Stimulated activated naive CD8-positive, alpha-beta T cell treated with anti-CD3 and anti-CD28 coated beads, Interleukin-15, amount 100 ng/mL, for 72 hours (primary cell): Measurements from ENCODE around the gene WDR90.

Source experiments
- ATAC-seq: fragments of 150-1000 bp; cut with Tn5 transposase; 2 replicates; pipeline ENCODE4 v1.10.0; 2021; ENCODE audit warnings: mild to moderate bottlenecking, moderate library complexity
- DNase-seq, 2 donors: peaks; one replicate each; pipeline ENCODE4 v3.0.0; 2021 to 2022
- H3K27ac Mint-ChIP-seq, 2 donors: one replicate each; pipeline ENCODE4 v1.8.0; 2022; ENCODE audit warnings: mild to moderate bottlenecking in 2 of 2, mixed read lengths in 2 of 2, moderate library complexity in 2 of 2
- H3K27me3 Mint-ChIP-seq: one replicate; pipeline ENCODE4 v1.8.0; 2022; ENCODE audit warnings: mixed read lengths
- H3K4me1 Mint-ChIP-seq: one replicate; pipeline ENCODE4 v1.8.0; 2022; ENCODE audit warnings: mild to moderate bottlenecking, mixed read lengths
- H3K4me3 Mint-ChIP-seq, 2 donors: one replicate each; pipeline ENCODE4 v1.8.0; 2022; ENCODE audit warnings: mild to moderate bottlenecking in 2 of 2, mixed read lengths in 2 of 2, moderate library complexity in 1 of 2
- H3K9me3 Mint-ChIP-seq, 2 donors: one replicate each; pipeline ENCODE4 v1.8.0; 2022; ENCODE audit warnings: mixed read lengths in 2 of 2

Gene WDR90

DNA sequence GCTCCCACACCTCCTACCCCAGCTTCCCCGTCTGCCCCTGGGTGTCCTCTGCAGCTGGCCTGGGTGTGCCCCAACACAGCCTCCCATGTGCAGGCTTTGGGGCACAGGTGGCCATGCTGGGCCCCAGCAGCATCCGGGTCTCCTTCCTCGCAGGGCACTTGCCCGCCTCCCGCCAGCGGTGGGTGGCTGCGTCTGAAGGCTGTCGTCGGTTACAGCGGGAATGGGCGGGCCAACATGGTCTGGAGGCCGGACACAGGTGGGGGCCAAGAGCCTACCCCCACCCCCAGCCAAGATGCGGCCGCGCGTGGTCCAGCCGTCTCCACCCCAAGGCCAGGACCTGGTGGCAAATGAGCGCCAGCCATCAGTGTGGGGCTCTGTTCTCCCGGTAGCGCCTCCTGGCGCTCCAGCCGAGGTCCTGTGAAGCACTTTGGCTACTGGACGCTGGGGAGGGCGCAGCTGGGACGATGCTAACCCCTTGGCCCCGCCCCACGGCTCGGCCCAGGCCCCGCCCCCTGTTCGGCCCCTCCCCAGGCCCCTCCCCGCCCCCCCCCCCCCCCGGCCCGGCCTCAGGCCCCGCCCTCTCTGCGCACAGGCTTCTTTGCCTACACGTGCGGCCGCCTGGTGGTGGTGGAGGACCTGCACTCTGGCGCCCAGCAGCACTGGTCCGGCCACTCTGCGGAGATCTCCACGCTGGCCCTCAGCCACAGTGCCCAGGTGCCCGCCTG, 11.5 kb downstream of the WDR90 start:
- ATAC-seq (peak; percentile 66), DNase-seq (peak; percentile 57 to 58)
- Mint-ChIP-seq H3K9me3 (no peaks in the 10 kb centered on the region), H3K4me3 (peak overlapping the region in 1 of 2 donors; percentile 51), H3K27ac (peak overlapping the region in 1 of 2 donors; percentile 48), H3K4me1 (peaks cover 15% of the 10 kb centered on the region), H3K27me3 (no peaks in the 10 kb centered on the region)

DNA sequence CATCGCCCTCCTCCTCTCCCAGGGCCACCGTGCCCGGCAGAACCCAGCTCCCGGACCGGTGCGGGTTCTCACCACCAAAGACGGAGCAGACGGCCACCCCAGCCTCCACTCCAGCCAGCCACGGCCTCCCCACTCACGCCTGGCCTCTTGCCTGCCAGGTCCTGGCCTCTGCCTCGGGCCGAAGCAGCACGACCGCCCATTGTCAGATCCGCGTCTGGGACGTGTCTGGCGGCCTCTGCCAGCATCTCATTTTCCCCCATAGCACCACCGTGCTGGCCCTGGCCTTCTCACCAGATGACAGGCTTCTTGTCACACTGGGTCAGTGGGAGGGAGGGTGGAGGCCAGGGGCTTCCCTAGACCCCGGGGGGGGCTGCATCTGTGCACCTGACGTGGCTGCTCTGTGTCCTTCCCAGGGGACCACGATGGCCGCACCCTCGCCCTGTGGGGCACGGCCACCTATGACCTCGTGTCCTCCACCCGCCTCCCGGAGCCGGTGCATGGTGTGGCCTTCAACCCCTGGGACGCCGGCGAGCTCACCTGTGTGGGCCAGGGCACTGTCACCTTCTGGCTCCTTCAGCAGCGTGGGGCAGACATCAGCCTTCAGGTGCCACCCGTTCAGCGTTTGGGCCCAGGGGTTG, 12.1 kb downstream of the WDR90 start:
- peaks cover 15% of the 10 kb centered on the region for H3K4me1 Mint-ChIP-seq
- H3K27ac Mint-ChIP-seq: peak overlapping the region in 1 of 2 donors; percentile 54

DNA sequence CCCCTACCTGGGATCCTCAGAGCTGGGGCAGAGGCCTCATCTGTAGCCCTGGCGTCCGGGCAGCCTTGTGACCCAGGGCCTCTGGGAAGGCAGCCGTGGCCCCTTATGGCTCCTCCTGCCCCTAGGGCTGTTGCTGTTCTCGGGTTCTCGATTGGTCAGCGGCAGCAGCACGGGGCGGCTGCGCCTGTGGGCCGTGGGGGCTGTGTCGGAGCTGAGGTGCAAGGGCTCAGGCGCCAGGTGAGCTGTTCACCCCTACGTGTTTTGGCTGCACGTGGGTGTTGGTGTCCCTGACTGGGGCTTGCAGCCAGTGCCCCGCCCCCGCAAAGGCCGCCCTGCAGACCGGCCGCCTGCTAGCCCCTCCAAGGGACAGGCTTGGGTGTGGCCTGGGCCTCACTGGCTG, 12.9 kb downstream of the WDR90 start:
- no peak for DNase-seq
- no peak overlapping the region for H3K4me3 Mint-ChIP-seq
- H3K27ac Mint-ChIP-seq: no peak overlapping the region
- no peaks in the 10 kb centered on the region for H3K9me3 Mint-ChIP-seq
- H3K4me1 Mint-ChIP-seq: peaks cover 15% of the 10 kb centered on the region
- no peaks in the 10 kb centered on the region for H3K27me3 Mint-ChIP-seq
- no peak for ATAC-seq

More for the DNA sequence above, 12.1 kb downstream of the WDR90 start:
- H3K4me3 Mint-ChIP-seq: peak overlapping the region in 1 of 2 donors; percentile 51
- ATAC-seq (no peak), DNase-seq (no peak)
- H3K27me3 Mint-ChIP-seq: no peaks in the 10 kb centered on the region
- H3K9me3 Mint-ChIP-seq: no peaks in the 10 kb centered on the region

DNA sequence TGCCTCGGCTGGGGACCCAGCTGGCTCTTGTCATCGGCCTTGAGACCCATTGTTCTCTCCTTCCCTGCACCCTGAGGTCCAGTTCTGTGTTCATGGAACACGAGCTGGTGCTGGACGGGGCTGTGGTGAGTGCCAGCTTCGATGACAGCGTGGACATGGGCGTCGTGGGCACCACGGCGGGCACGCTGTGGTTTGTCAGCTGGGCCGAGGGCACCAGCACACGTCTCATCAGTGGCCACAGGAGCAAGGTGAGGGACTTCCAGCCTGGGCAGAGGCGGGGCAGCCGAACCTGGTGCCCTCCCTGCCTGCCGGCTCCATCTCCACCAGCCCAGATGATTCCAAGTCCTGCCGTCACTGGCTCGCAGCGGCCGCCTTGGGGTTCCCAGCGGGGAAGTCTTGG, 13.4 kb downstream of the WDR90 start:
- peaks cover 17% of the 10 kb centered on the region for H3K4me1 Mint-ChIP-seq
- H3K27ac Mint-ChIP-seq: peak overlapping the region in 1 of 2 donors; percentile 83
- no peaks in the 10 kb centered on the region for H3K27me3 Mint-ChIP-seq
- DNase-seq: no peak
- ATAC-seq: no peak
- no peak overlapping the region for H3K4me3 Mint-ChIP-seq
- no peaks in the 10 kb centered on the region for H3K9me3 Mint-ChIP-seq

DNA sequence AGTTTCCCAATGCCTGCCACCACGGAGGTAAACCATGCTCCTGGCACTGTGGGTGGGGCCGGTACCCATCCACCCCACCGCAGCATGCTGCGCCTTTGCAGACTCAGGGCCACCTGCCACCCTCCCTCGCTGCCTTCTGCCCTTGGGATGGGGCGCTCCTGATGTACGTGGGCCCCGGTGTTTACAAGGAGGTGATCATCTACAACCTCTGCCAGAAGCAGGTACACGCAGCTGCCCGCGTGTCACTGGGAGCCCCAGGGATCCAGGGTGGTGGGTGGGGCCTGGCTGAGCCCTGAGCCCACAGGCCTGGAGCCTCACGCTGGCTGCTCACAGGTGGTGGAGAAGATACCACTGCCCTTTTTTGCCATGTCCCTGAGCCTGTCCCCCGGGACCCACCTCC, 17.4 kb downstream of the WDR90 start:
- Mint-ChIP-seq H3K4me1 (peaks cover 25% of the 10 kb centered on the region), H3K27ac (no peak overlapping the region), H3K9me3 (no peaks in the 10 kb centered on the region), H3K4me3 (no peak overlapping the region), H3K27me3 (no peaks in the 10 kb centered on the region)
- no peak for ATAC-seq
- DNase-seq: no peak

DNA sequence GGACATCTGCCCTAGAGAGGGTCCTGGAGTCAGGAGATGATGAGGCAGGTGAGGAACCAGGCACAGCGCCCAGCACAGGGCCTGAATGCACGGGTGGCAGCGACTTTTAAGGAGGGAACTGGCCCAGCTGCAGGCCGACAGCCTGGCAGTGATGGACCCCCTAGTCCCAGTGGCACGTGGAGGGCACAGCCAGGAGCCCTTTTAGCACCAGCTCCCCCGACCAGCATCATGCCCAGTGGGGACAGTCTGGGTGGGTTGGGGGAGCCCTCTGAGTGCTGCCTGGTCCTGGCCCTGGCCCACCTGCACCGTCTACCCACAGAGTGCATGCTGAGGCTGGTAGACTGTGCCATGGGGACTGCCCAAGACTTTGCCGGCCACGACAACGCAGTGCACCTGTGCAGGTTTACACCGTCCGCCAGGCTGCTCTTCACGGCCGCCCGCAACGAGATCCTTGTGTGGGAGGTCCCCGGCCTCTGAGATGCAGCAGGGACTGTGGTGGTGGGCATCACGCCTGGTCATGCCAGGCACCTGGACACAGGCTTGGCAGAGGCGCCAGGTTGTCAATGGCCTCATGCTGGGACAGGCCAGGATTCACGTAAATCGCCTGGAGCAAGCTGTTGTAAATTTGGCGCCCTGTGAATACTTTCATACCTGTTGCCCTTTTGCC, 18.1 kb downstream of the WDR90 start:
- DNase-seq (no peak), ATAC-seq (no peak)
- Mint-ChIP-seq H3K27ac (peak overlapping the region; percentile 83 to 91), H3K4me1 (peaks cover 22% of the 10 kb centered on the region), H3K27me3 (no peaks in the 10 kb centered on the region), H3K4me3 (peak overlapping the region; percentile 9 to 94), H3K9me3 (no peaks in the 10 kb centered on the region)

DNA sequence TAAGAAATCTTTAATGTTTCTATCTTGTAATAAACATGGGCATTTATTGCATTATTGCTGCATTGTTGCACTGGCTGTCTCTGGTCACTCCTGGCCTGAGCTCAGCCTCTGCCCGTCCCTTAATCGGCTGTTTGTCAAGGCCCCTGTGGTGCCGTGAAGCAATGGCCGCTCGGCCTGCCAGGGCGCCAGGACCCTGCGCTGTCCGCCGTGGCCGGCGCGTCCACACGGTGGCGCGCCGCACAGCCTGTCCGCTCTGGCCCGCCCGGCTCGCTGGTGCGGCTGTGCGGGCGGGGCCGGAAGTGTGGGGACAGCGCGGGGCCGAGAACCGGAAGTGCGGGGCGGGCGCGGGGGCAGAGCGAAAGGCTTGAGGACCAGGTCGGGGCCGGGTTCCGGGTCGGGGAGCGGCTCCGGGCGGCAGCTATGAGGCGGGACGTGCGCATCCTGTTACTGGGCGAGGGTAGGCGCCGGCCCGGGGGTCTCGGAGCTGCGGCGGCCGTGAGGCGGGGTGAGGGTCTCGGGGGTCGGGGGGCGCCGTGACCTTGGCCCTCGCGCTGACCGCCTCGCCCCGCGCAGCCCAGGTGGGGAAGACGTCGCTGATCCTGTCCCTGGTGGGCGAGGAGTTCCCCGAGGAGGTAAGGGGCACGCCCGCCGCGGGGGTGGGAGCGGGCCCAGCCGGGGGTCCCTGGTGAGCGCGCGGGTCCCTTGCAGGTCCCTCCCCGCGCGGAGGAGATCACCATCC, 18.8 kb downstream of the WDR90 start, which contains the start of gene RHOT2:
TSS of gene RHOT2 (plus strand) at position 353 of the 739 bp plus-strand sequence. CDS start at position 421, 68 bp downstream.
- ATAC-seq (peak; percentile 92), DNase-seq (peak; percentile 93 to 95)
- no peaks in the 10 kb centered on the region for H3K9me3 Mint-ChIP-seq
- H3K27me3 Mint-ChIP-seq: no peaks in the 10 kb centered on the region
- peak within 1 kb of the TSS; percentile 83 to 96 for H3K27ac Mint-ChIP-seq
- peak within 1 kb of the TSS; percentile 84 to 94 for H3K4me3 Mint-ChIP-seq
- H3K4me1 Mint-ChIP-seq: peaks cover 22% of the 10 kb centered on the region

DNA sequence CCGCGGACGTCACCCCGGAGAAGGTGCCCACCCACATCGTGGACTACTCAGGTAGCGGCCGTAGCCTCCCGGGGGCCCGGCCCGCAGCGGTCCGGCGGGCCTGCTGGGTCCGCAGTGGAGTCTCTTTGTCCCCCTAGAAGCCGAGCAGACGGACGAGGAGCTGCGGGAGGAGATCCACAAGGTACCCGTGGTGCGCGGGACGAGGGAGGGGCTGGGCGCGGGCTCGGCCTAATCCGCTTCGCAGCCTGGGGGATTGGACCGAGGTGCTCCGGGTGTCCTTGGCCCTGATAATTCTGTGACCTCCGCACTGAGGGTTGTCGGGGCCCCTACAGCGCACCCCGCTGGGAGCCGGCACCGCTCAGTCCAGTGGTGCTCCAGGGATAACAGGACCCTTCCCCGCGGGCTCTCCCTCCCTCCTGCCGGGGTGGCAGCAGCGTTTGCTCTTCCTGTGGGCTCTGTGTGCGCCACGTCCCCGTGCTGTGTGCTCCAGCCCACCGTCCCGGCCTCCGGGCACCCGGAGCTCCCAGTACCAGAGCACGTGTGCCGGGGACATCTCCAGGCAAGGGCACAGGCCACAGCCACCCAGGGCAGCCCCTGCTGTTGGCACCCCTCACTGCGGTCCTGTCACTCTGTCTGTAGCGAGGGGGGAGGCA, 19.5 kb downstream of the WDR90 start:
- H3K27ac Mint-ChIP-seq: peak overlapping the region; percentile 19 to 96
- no peaks in the 10 kb centered on the region for H3K9me3 Mint-ChIP-seq
- DNase-seq: no peak
- peaks cover 22% of the 10 kb centered on the region for H3K4me1 Mint-ChIP-seq
- peak; percentile 3 for ATAC-seq
- H3K4me3 Mint-ChIP-seq: peak overlapping the region; percentile 84 to 94
- H3K27me3 Mint-ChIP-seq: no peaks in the 10 kb centered on the region

DNA sequence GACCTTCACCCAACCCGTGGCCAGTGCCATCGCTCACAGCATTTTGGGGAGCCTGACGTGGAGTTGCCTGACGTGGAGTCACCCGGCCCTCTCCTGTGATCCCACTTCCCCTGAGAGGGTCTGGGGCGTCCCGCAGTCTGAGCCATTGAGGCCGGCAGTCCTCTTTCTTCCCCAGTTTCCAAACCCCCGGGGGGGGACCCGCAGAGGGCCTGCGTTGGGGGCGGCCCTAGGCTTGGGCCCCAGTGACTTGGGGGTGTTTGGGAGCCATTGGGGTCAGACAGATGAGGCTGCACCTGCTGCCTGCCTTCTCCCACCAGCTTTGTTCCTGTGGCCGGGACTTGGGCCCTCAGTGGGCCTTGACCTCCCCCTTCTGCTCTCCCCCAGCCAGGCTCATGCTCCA, 20.5 kb downstream of the WDR90 start:
- peaks cover 23% of the 10 kb centered on the region for H3K4me1 Mint-ChIP-seq
- H3K4me3 Mint-ChIP-seq: peak overlapping the region; percentile 32 to 94
- DNase-seq (no peak), ATAC-seq (no peak)
- H3K27me3 Mint-ChIP-seq: peaks cover under 1% of the 10 kb centered on the region
- peak overlapping the region; percentile 63 to 69 for H3K27ac Mint-ChIP-seq
- no peaks in the 10 kb centered on the region for H3K9me3 Mint-ChIP-seq

DNA sequence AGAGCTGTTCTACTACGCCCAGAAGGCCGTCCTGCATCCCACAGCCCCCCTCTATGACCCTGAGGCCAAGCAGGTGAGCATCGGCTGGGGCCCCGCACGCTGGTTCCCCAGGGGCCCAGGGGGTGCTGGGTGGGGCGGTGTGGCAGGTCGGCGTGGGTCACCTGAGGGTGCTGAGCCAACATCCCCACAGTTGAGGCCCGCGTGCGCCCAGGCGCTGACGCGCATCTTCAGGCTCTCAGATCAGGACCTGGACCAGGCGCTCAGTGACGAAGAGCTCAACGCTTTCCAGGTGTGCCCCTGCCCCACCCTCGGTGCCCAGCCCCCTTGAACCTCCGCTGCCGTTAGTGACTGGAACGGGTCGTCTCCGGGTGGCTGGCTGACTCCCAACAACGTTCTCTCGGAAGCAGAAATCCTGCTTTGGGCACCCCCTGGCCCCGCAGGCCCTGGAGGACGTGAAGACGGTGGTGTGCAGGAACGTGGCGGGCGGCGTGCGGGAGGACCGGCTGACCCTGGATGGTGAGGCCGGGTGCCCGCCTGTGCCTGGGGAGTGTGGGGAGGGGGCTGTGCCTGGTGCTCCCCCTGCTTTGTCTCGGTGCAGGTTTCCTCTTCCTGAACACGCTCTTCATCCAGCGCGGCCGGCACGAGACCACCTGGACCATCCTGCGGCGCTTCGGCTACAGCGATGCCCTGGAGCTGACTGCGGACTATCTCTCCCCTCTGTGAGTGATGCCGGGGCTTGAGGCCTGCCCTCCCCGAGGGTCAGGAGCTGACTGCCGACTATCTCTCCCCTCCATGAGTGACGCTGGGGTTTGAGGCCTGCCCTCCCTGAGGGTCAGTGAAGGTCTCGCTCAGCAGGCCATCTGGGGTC, 21.6 kb downstream of the WDR90 start:
- Mint-ChIP-seq H3K27ac (peak overlapping the region in 1 of 2 donors; percentile 63), H3K27me3 (peaks cover 10% of the 10 kb centered on the region), H3K4me3 (no peak overlapping the region), H3K4me1 (peaks cover 31% of the 10 kb centered on the region), H3K9me3 (no peaks in the 10 kb centered on the region)
- DNase-seq (no peak), ATAC-seq (no peak)

DNA sequence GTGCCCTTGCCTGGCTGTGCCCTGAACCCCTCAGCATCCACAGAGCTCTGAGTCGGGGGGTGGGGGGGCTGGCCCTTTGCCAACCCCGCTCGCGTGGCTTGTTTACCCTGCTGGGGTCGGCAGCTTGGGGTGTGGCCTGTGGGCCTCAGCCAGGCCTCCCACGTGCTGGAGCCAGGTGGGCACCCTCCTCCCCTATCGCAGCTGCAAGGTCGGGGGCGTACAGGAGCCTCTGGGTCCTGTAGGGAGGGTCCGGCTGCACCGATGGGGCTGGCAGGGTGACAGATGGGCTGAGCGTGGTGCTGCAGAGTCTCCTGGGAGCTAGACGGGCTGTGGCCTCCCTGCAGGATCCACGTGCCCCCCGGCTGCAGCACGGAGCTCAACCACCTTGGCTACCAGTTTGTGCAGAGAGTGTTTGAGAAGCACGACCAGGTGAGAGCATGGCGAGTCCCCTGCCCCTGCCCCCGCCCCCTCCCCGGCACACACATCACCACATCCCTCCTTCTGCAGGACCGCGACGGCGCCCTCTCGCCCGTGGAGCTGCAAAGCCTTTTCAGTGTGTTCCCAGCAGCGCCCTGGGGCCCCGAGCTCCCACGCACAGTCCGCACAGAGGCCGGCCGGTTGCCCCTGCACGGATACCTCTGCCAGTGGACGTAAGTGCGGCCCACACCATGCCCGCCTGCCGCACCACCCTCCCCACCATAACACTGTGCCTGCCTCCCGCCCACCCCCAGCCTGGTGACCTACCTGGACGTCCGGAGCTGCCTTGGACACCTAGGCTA, 22.4 kb downstream of the WDR90 start:
- Mint-ChIP-seq H3K4me3 (no peak overlapping the region), H3K27me3 (peaks cover 10% of the 10 kb centered on the region), H3K9me3 (no peaks in the 10 kb centered on the region), H3K4me1 (peaks cover 31% of the 10 kb centered on the region), H3K27ac (no peak overlapping the region)
- ATAC-seq (no peak), DNase-seq (no peak)

DNA sequence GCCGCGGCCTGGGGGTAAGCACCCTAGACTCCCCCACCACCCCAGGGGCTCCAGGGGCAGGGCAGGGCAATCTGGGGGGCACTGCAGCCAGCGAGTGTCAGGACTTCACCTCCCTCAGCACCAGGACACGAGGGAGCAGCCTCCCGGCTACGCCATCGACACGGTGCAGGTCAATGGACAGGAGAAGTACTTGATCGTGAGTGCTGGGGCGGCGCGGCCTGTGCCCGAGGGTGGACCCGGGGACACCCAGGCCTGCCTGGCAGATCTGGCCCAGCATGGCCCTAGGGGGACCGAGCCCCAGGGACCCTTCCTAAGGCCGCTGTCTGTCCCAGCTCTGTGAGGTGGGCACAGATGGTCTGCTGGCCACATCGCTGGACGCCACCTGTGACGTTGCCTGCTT, 23.2 kb downstream of the WDR90 start:
- Mint-ChIP-seq H3K27ac (no peak overlapping the region), H3K4me3 (no peak overlapping the region), H3K9me3 (no peaks in the 10 kb centered on the region), H3K4me1 (peaks cover 31% of the 10 kb centered on the region), H3K27me3 (peaks cover 19% of the 10 kb centered on the region)
- DNase-seq (no peak), ATAC-seq (no peak)

DNA sequence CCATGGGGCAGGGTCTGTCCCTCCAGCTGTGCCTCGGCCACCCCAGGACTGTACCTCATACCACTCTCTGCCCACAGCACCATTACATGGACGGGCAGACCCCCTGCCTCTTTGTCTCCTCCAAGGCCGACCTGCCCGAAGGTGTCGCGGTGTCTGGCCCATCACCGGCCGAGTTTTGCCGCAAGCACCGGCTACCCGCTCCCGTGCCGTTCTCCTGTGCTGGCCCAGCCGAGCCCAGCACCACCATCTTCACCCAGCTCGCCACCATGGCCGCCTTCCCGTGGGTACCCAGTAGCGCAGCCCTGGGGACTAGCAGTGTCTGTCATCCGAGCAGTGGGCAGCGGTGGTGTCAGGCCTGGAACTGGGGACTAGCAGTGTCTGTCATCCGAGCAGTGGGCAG, 23.7 kb downstream of the WDR90 start:
- Mint-ChIP-seq H3K27me3 (peaks cover 19% of the 10 kb centered on the region), H3K9me3 (no peaks in the 10 kb centered on the region), H3K4me3 (no peak overlapping the region), H3K27ac (no peak overlapping the region), H3K4me1 (peaks cover 26% of the 10 kb centered on the region)
- DNase-seq (no peak), ATAC-seq (no peak)
